SK-MEL-5 (cell line): Measurements from ENCODE around the gene CCL8. TPM values are rescaled to one million over a fixed set of nuclear protein-coding genes. Genes with fewer than 3 reads are reported as not detected.
A peak's percentile ranks its signal among the peaks of the same experiment; 100 is the strongest.

Source experiments
- DNase-seq: peaks from one replicate; pipeline ENCODE4 v3.0.0-alpha.2; 2016; ENCODE audit warnings: low read depth, low spot score
- in situ Hi-C: cut with HindIII; loops from 2 replicates; pipeline ENCODE4 v1.10.0; 2016; ENCODE audit warnings: low sequenced_read_pairs, high pct_unique_total_duplicates, low pct_unique_long_range_greater_than_20kb
- polyA plus RNA-seq, 2 experiments: library from polyadenylated mRNA; depleted of rRNA; stranded (reverse); fragments of >200 nt; gene quantifications; 2 replicates each; pipeline ENCODE4 v1.2.3, GENCODE V29; 2015
- total RNA-seq: library from RNA; depleted of rRNA; stranded (reverse); fragments of >200 nt; shearing (Covaris generic); gene quantifications from 2 replicates; pipeline ENCODE4 v1.2.3, GENCODE V29; 2014; rRNA removed

CCL8 gene
- total RNA-seq, result not detected in 2 replicates
- not detected in 2 replicates for polyA plus RNA-seq (2015; cell fraction: cytosol; rRNA removed)
- not detected in 2 replicates for polyA plus RNA-seq (2015; cell fraction: nucleus; rRNA removed)

DNA sequence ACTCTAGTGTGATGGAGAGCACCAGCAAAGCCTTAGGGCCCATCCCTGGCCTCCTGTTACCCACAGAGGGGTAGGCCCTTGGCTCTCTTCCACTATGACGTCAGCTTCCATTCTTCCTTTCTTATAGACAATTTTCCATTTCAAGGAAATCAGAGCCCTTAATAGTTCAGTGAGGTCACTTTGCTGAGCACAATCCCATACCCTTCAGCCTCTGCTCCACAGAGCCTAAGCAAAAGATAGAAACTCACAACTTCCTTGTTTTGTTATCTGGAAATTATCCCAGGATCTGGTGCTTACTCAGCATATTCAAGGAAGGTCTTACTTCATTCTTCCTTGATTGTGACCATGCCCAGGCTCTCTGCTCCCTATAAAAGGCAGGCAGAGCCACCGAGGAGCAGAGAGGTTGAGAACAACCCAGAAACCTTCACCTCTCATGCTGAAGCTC lies at the start of gene CCL8:
Gene CCL8, plus strand, starts transcription at position 397 of the 445 bp plus-strand sequence. CDS start 67 bp downstream, outside the sequence.
- no peak for DNase-seq
- in situ Hi-C loops, result no loop called here

- in situ Hi-C loops, result no loop called here
- no peak for DNase-seq
Measured at GRCh38 chr17:34269969-34270368, 49.3 kb upstream of the CCL8 start, which contains the start of gene CCL7. Gene CCL7, plus strand, starts transcription at chr17:34270221. Its CDS starts 70 bp downstream, at chr17:34270291.

- in situ Hi-C loops, result no loop called here
- no peak for DNase-seq
Measured at GRCh38 chr17:34275881-34276280, 43.4 kb upstream of the CCL8 start.

DNA sequence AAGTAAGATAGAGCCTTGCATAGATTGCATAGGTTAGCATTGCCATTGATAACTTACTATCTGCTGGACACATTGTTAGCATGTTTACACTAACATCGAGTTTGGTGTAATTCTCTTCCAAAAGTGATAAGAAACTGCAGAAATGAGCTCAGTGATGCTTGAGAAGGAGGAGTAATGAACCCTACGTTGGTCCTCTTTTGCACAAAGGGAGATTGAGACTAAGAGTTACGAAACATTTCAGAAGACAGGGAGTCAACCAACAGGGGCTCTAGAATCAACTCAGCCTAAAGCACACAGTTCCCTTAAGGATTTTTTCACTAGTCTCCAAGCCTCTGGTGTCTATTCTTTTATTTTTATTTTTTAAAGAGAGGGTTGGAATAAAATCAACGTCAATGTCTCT lies 42.4 kb upstream of the CCL8 start:
- in situ Hi-C loops, result no loop called here
- no peak for DNase-seq

GRCh38 chr17:34283571-34283970 lies 35.7 kb upstream of the CCL8 start:
- DNase-seq, result no peak
- in situ Hi-C loops, result no loop called here

DNA sequence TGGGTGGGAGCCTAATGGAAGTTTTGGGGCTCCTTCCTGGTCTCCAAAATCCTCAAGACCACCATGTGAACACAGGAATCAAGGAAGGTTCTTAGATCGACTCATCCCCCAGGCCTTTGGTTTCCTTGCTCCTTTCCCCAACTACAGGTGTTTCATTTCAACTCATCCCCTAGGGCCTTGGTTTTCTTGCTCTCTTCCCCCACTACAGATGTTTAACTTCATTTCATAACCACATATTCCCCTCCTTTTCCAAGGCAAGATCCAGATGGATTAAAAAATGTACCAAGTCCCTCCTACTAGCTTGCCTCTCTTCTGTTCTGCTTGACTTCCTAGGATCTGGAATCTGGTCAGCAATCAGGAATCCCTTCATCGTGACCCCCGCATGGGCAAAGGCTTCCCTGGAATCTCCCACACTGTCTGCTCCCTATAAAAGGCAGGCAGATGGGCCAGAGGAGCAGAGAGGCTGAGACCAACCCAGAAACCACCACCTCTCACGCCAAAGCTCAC lies 33.9 kb upstream of the CCL8 start, which contains the start of gene CCL11:
Gene CCL11, plus strand, starts transcription at position 457 of the 507 bp plus-strand sequence. CDS start 67 bp downstream, outside the sequence.
- DNase-seq, result no peak
- in situ Hi-C loops, result no loop called here

DNA sequence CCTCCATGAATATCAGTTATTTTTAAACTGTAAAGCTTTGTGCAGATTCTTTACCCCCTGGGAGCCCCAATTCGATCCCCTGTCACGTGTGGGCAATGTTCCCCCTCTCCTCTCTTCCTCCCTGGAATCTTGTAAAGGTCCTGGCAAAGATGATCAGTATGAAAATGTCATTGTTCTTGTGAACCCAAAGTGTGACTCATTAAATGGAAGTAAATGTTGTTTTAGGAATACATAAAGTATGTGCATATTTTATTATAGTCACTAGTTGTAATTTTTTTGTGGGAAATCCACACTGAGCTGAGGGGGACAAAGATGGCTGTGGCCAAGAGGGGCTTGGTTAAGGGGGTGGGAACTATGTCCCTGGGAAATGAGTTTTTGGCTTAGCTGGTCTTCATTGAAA lies 31.4 kb upstream of the CCL8 start:
- in situ Hi-C loops, result no loop called here
- DNase-seq, result no peak

DNA sequence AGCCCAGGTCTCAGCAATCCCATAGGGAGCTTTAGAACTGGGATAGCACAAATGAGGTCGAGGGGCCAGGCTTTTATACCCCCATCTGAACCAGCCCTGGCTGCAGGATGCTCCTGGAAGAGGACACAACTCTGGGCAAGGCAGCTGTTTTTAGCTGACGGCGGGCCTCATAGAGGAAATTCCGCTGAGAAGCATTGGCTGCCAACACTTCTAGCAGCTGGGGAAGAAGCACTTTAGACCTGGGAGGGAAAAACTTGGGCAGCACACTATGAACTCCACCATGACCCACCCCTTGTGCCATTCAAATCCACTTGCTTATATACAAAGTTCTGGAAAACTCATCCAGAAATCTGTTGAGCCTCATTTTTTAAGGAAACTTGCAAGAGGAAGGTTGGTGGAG lies 28.6 kb upstream of the CCL8 start:
- in situ Hi-C loops, result no loop called here
- DNase-seq, result no peak

DNA sequence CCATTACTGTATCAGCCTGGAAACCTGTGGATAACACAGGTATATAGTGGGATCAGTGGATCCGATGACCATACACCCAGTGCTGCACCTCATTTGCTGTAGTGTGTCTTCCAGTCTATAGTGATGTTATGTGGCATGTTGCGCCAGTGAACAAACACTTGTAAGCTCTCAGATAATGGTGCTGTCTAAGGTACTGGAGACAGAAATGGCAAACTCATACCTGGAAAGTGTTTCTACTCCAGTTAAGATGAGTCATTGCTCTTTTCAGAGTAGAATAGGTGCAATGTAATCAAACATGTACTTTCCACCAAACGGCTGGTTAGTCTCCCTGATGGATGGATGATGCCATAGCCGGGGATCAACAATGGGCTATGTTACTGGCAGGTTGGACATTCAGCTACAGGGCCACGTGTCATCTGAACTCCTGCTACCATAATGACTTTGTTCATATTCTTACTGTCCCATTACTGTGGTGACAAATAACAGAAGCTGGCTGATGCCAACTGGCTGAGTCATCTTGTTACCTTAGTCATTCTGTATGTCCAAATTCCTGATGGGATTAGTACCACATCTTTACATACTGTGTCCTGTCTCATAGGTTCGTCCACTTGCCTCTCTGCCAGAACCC lies 27.4 kb upstream of the CCL8 start:
- DNase-seq, result no peak
- in situ Hi-C loops, result no loop called here

GRCh38 chr17:34299027-34299426 lies 20.2 kb upstream of the CCL8 start:
- DNase-seq, result no peak
- in situ Hi-C loops, result no loop called here

DNA sequence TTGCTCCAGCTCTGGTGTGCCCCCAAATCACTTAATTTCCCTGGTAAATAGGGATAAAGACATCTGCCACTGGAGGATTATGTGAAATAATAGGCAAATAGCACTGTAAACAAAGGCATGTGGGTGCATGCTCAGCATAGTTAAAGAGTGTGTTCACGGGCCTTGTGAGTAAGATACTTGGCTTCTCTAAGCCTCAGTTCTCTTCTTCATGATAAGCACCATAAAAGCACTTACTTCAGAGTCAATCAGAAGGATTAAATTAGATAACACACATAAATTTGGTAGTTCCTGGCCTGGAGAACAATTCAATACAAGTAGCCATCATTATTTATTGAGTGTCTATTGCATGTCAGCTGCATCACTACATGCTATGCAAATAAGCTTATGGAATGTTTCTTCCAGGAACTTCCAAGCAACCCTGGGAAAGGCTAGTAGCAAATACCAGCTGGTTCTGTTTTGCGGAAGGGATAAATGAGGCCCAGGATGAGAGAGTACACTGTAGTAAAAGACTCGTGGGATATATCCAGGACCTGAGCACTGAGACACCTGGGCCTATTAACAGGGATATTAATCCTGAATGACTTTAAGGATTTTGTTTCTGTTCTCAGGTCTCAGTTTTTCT lies 19.2 kb upstream of the CCL8 start:
- in situ Hi-C loops, result no loop called here
- no peak for DNase-seq

GRCh38 chr17:34300652-34301370 lies 18.4 kb upstream of the CCL8 start:
- in situ Hi-C loops, result no loop called here
- no peak for DNase-seq

- DNase-seq, result no peak
- in situ Hi-C loops, result no loop called here
Measured at GRCh38 chr17:34301986-34302385, 17.2 kb upstream of the CCL8 start.

- in situ Hi-C loops, result no loop called here
- no peak for DNase-seq
Measured at GRCh38 chr17:34302636-34303035, 16.6 kb upstream of the CCL8 start.

- no peak for DNase-seq
- in situ Hi-C loops, result no loop called here
Measured at GRCh38 chr17:34303606-34304005, 15.6 kb upstream of the CCL8 start.

GRCh38 chr17:34305061-34305460 lies 14.2 kb upstream of the CCL8 start:
- in situ Hi-C loops, result no loop called here

GRCh38 chr17:34305606-34306005 lies 13.6 kb upstream of the CCL8 start:
- no peak for DNase-seq
- in situ Hi-C loops, result no loop called here

More at GRCh38 chr17:34305061-34305460, 14.2 kb upstream of the CCL8 start:
- no peak for DNase-seq

DNA sequence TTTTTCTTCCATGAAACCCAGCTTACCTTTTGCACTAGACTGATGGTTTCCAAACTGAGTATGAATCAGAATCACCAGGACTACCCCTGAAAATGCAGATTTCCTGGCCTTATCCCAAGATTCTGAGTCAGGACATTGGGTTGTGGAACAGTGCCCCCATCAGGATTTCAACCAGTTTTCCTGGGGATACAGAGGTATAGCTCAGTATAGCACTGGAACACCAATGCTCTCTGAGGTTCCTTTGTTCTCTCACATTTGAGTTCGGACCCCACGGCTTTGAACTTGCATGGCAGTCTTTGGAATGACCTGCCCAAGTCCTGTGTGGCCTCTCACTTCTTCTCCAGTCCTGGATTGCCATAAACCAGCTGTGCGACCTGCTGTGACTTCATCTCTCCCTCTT lies 12.8 kb upstream of the CCL8 start:
- peak; percentile 45 for DNase-seq
- in situ Hi-C loops, result no loop called here
